Omental fat pad (tissue), 4 donors: ENCODE results near the gene ZNF71. TPM values are rescaled to one million over a fixed set of nuclear protein-coding genes. Genes with fewer than 3 reads are reported as not detected.

ENCODE experiments used
- ATAC-seq: fragments of 150-250 bp; one replicate; pipeline ENCODE4 v1.9.1; 2016; ENCODE audit warnings: mild to moderate bottlenecking, moderate library complexity; ENCODE audit not compliant: low FRiP score
- DNase-seq: peaks from one replicate; pipeline ENCODE4 v3.0.0-alpha.2; 2019; ENCODE audit warnings: low spot score
- CTCF ChIP-seq, 3 donors: fragments of 450-650 bp; IDR thresholded peaks; one replicate each; pipeline ENCODE4 v1.5.1; 2016 to 2017; ENCODE audit warnings: antibody characterized with exemption in 3 of 3, mild to moderate bottlenecking in 3 of 3, moderate library complexity in 2 of 3
- total RNA-seq, 4 donors: library from RNA; depleted of rRNA; stranded (reverse); fragments of >200 nt; gene quantifications; one replicate each; pipeline ENCODE4 v1.1.0, GENCODE V29; 2016

The ZNF71 gene
- total RNA-seq, 4 donors from 2014 or later = 5.8 to 11.2 (median 9.6) TPM

GRCh38 chr19:56572589-56572988, 22.5 kb upstream of the ZNF71 start:
- DNase-seq (no peak), ATAC-seq (no peak)
- no peak for TF ChIP-seq CTCF (IDR thresholded peaks at IDR 0.05)

- no peak for ATAC-seq
- TF ChIP-seq CTCF (IDR thresholded peaks at IDR 0.05) = no peak
- no peak for DNase-seq
Measured at GRCh38 chr19:56573914-56574313, 21.2 kb upstream of the ZNF71 start.

- no peak for TF ChIP-seq CTCF (IDR thresholded peaks at IDR 0.05)
- no peak for DNase-seq
- ATAC-seq = no peak
Measured at GRCh38 chr19:56577719-56578602, 17.1 kb upstream of the ZNF71 start.

- no peak for TF ChIP-seq CTCF (IDR thresholded peaks at IDR 0.05)
- ATAC-seq (no peak), DNase-seq (no peak)
Measured at GRCh38 chr19:56594446-56594782, 688 bp upstream of the ZNF71 start.

- TF ChIP-seq CTCF (IDR thresholded peaks at IDR 0.05) = no peak
- DNase-seq (no peak), ATAC-seq (no peak)
Measured at GRCh38 chr19:56595548-56595899, 422 bp downstream of the ZNF71 start.

- TF ChIP-seq CTCF (IDR thresholded peaks at IDR 0.05) = no peak
- no peak for ATAC-seq
- no peak for DNase-seq
Measured at GRCh38 chr19:56596676-56597075, 1.6 kb downstream of the ZNF71 start.

- ATAC-seq (no peak), DNase-seq (no peak)
- TF ChIP-seq CTCF (IDR thresholded peaks at IDR 0.05) = no peak
Measured at GRCh38 chr19:56597696-56598095, 2.6 kb downstream of the ZNF71 start.
